Mesothelial cell of epicardium (in vitro differentiated cells): ENCODE data around the gene CFAP92. TPM values are rescaled to one million over a fixed set of nuclear protein-coding genes. Genes with fewer than 3 reads are reported as not detected.
A peak's percentile ranks its signal among the peaks of the same experiment; 100 is the strongest.

ENCODE experiments used
- DNase-seq, 2 experiments: peaks; one replicate each; pipeline ENCODE4 v3.0.0; 2021; ENCODE audit warnings: low spot score in 2 of 2; ENCODE audit not compliant: unreplicated experiment in 2 of 2
- H3K27ac Mint-ChIP-seq: 2 replicates; pipeline ENCODE4 v1.8.0; 2021; ENCODE audit warnings: mixed read lengths
- H3K27me3 Mint-ChIP-seq: 2 replicates; pipeline ENCODE4 v1.8.0; 2021; ENCODE audit warnings: low read depth, mixed read lengths
- H3K36me3 Mint-ChIP-seq: 2 replicates; pipeline ENCODE4 v1.8.0; 2021; ENCODE audit warnings: mixed read lengths
- H3K4me1 Mint-ChIP-seq: 2 replicates; pipeline ENCODE4 v1.8.0; 2021; ENCODE audit warnings: mixed read lengths
- H3K4me3 Mint-ChIP-seq: 2 replicates; pipeline ENCODE4 v1.8.0; 2021; ENCODE audit warnings: mild to moderate bottlenecking, moderate library complexity, mixed read lengths
- H3K9me3 Mint-ChIP-seq: 2 replicates; pipeline ENCODE4 v1.8.0; 2021; ENCODE audit warnings: mixed read lengths
- total RNA-seq: library from RNA; stranded (reverse); gene quantifications from 3 replicates; pipeline ENCODE4 v1.2.1, GENCODE V29; 2021
- TF ChIP-seq, protein P1 (sequence below): fragments of 200-600 bp; sonication (generic); IDR thresholded peaks from one replicate; pipeline ENCODE4 v1.5.0; 2021; ENCODE audit warnings: antibody characterized with exemption; ENCODE audit not compliant: unreplicated experiment

CFAP92 gene
- total RNA-seq, 1 donor from 2014 or later, result 0.76 TPM

DNA sequence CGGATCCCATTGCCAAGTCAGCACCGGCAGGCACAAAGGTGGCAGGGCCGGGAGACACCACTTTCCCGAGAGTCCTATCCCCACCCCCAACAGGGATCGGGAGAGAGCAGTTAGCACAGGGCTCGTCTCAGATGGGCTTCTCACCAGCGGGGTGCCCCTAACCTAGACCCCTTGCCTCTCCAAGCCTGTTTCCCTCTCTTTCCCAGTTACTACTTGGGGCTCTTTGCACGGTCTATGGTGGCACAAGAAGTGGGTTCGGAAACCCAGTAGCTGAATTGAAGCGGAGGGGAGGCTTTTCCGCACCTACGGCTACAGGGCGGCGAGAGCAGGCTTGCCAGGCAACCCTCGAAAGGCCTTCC, 6.8 kb upstream of the CFAP92 start:
- H3K4me1 Mint-ChIP-seq, result peaks cover 11% of the 10 kb centered on the region
- peak overlapping the region; percentile 63 for H3K4me3 Mint-ChIP-seq
- H3K9me3 Mint-ChIP-seq, result peaks cover 5% of the 10 kb centered on the region
- no peak for DNase-seq
- TF ChIP-seq, protein P1, sequence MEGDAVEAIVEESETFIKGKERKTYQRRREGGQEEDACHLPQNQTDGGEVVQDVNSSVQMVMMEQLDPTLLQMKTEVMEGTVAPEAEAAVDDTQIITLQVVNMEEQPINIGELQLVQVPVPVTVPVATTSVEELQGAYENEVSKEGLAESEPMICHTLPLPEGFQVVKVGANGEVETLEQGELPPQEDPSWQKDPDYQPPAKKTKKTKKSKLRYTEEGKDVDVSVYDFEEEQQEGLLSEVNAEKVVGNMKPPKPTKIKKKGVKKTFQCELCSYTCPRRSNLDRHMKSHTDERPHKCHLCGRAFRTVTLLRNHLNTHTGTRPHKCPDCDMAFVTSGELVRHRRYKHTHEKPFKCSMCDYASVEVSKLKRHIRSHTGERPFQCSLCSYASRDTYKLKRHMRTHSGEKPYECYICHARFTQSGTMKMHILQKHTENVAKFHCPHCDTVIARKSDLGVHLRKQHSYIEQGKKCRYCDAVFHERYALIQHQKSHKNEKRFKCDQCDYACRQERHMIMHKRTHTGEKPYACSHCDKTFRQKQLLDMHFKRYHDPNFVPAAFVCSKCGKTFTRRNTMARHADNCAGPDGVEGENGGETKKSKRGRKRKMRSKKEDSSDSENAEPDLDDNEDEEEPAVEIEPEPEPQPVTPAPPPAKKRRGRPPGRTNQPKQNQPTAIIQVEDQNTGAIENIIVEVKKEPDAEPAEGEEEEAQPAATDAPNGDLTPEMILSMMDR, result no peak
- peaks cover 89% of the 10 kb centered on the region for H3K27me3 Mint-ChIP-seq
- no peak overlapping the region for H3K27ac Mint-ChIP-seq
- no peaks in the 10 kb centered on the region for H3K36me3 Mint-ChIP-seq

DNA sequence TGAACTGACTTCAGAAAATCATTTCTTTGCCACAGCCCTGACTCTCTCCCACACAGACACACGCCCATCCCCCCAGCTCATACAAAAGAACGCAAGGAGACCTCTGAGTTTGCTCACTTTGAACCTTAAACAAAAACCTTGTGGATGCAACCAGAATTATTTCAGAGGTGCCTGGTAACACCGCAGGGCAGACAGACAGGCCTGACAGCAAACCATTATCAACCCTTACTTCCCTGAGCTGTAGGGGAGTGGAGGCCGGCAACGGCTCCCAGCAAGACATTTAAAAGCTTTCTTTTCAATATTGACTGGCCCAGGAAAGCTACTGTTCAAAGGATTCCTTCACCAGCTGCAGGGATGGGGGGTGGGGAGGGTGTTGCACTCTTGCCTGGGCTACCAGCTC, 5.2 kb upstream of the CFAP92 start:
- DNase-seq, result no peak
- peaks cover 5% of the 10 kb centered on the region for H3K9me3 Mint-ChIP-seq
- no peaks in the 10 kb centered on the region for H3K36me3 Mint-ChIP-seq
- H3K4me1 Mint-ChIP-seq, result peaks cover 14% of the 10 kb centered on the region
- H3K27me3 Mint-ChIP-seq, result peaks cover 83% of the 10 kb centered on the region
- H3K27ac Mint-ChIP-seq, result no peak overlapping the region
- TF ChIP-seq, protein P1, result no peak
- H3K4me3 Mint-ChIP-seq, result no peak overlapping the region

DNA sequence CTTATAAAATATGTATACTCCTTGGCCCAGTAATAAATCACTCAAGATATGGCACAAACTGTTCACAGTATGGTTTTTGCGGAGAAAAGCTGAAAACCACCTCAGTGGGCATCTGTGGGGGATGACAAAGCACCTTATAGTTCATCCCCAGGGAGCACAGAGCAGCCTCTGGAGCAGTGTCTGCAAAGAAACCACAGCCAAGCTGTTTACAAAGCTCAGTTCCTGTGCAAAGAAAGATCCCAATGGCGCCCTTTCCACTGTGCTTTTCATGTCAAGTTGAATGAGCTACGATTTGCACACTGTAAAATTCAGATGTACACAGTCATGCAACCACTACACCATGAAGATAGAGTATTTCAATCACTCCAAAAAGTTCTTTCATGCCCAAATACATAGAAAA, 4.7 kb upstream of the CFAP92 start:
- Mint-ChIP-seq H3K4me3 (no peak overlapping the region), H3K27me3 (peaks cover 80% of the 10 kb centered on the region), H3K9me3 (peaks cover 5% of the 10 kb centered on the region), H3K27ac (no peak overlapping the region), H3K4me1 (peaks cover 16% of the 10 kb centered on the region), H3K36me3 (no peaks in the 10 kb centered on the region)
- TF ChIP-seq, protein P1, result no peak
- no peak for DNase-seq

DNA sequence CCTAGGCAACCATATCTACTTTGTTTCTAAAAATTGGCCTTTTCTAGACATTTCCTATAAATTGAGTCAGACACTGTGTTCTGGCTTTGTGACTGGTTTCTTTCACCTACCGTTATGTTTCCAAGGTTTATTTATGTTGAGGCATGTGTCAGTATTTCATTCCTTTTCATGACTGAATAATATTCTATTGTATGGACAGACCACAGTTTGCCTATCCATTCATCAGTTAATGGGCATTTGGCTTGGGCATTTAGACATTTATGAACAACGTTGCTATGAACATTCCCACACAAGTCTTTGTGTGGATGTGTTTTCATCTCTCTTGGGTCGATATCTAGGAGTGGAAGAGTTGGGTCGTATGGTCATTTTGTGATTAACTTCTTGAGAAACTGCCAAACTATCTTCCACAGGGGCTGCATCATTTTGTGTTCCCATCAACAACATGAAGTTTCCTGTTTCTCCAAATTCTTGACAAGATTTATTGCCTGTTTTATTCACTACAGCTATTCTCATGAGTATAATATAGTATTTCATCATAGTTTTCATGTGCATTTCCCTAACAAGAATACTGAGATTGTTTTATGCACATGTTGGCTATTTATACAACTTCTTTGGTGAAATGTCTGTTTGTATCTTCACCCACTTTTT, 3.7 kb upstream of the CFAP92 start:
- no peak overlapping the region for H3K4me3 Mint-ChIP-seq
- H3K27ac Mint-ChIP-seq, result no peak overlapping the region
- H3K36me3 Mint-ChIP-seq, result no peaks in the 10 kb centered on the region
- no peak for DNase-seq
- peaks cover 24% of the 10 kb centered on the region for H3K4me1 Mint-ChIP-seq
- TF ChIP-seq, protein P1, result no peak
- H3K9me3 Mint-ChIP-seq, result peaks cover 5% of the 10 kb centered on the region
- H3K27me3 Mint-ChIP-seq, result peaks cover 78% of the 10 kb centered on the region

DNA sequence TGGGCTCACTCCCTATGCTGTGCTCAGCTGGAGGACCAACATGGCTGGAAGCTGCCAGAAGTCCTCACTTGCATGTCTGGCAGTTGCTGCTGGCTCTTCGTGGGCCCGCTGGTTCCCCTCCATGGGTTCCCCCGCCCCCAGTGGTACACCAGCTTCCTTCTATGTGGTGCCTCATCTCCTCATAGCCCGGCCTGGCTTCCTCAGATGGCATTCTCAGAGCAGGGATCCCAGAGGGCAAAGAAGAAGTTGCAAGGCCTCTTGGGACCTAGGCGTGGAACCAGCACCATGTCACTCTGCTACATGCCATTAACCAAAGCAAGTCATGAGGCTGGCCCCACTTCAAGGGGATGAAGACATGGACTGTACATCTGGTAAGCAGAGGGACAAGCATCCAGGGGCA, 2.9 kb upstream of the CFAP92 start:
- no peak overlapping the region for H3K4me3 Mint-ChIP-seq
- no peak for DNase-seq
- H3K27ac Mint-ChIP-seq, result no peak overlapping the region
- peaks cover 21% of the 10 kb centered on the region for H3K4me1 Mint-ChIP-seq
- TF ChIP-seq, protein P1, result no peak
- H3K36me3 Mint-ChIP-seq, result no peaks in the 10 kb centered on the region
- peaks cover 73% of the 10 kb centered on the region for H3K27me3 Mint-ChIP-seq
- peaks cover 5% of the 10 kb centered on the region for H3K9me3 Mint-ChIP-seq

DNA sequence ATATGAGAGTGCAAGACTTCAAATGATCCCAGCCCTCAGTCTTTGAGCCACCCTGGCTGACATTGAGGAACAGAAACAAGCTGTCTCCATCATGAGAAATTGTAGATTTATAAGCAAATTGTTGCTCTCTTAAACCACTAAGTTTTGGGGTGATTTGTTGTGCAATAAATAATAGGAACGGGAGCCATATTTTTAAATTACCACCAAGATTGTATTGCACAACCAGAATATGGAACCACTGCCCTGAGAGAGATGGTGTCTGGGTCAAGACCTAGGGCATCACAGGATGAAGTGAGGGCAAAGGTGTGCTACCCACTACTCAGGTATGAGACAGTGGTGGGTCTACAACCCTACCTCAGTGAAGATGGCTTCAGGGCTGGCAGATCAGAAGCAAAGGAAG, 2.3 kb upstream of the CFAP92 start:
- peaks cover 77% of the 10 kb centered on the region for H3K27me3 Mint-ChIP-seq
- no peak overlapping the region for H3K4me3 Mint-ChIP-seq

More for the DNA sequence above, 2.3 kb upstream of the CFAP92 start:
- Mint-ChIP-seq H3K9me3 (peaks cover 5% of the 10 kb centered on the region), H3K4me1 (peaks cover 21% of the 10 kb centered on the region), H3K27ac (no peak overlapping the region), H3K36me3 (no peaks in the 10 kb centered on the region)
- TF ChIP-seq, protein P1, result no peak
- no peak for DNase-seq
